Measurements from ENCODE around the gene ANKRD11.

The ANKRD11 gene

GRCh38 chr16:89325861-89326471 is 164.4 kb downstream of the ANKRD11 start:
- H4K91ac ChIP-seq (ENCODE audit: low read length), result peak overlapping the region; percentile 99
- H3K79me1 ChIP-seq (replicated peaks; ENCODE audit: low read length, poor library complexity, severe bottlenecking), result peaks cover 5% of the 10 kb centered on the region
- H3K9me3 ChIP-seq (ENCODE audit: control insufficient read depth, low read length), result no peaks in the 10 kb centered on the region
- peak overlapping the region in 1 of 2 experiments; percentile 30 for H3K4me3 ChIP-seq (ENCODE audit: insufficient read depth in 1 of 2, low read depth in 1 of 2, low read length in 2 of 2)
- no peak overlapping the region for H2AFZ ChIP-seq (ENCODE audit: low read depth, low read length)
- DNase-seq, result peak; percentile 95
- H4K8ac ChIP-seq (ENCODE audit: low read length), result peak overlapping the region; percentile 99
- peak overlapping the region; percentile 93 to 100 for H3K4ac ChIP-seq (ENCODE audit: low read depth in 1 of 2, low read length in 2 of 2)
- H3K27me3 ChIP-seq (ENCODE audit: control insufficient read depth in 1 of 2, insufficient read depth in 1 of 2, low read length in 2 of 2), result no peaks in the 10 kb centered on the region
- peaks cover 9 to 11% of the 10 kb centered on the region in 2 experiments for H3K36me3 ChIP-seq (ENCODE audit: control insufficient read depth in 1 of 2, insufficient read depth in 2 of 2, low read depth in 1 of 2, low read length in 2 of 2)
- H2BK120ac ChIP-seq (ENCODE audit: low read depth, low read length), result peak overlapping the region; percentile 75
- peak overlapping the region in 1 of 2 experiments; percentile 88 for H3K23ac ChIP-seq (ENCODE audit: low read length in 2 of 2)
- peak overlapping the region; percentile 37 for H3K4me2 ChIP-seq (ENCODE audit: low read length, poor library complexity, severe bottlenecking)
- peaks cover 64% of the 10 kb centered on the region for H3K4me1 ChIP-seq (ENCODE audit: control insufficient read depth, insufficient read depth, low read depth, low read length)
- peak overlapping the region; percentile 68 for H2BK5ac ChIP-seq (ENCODE audit: low read depth, low read length, poor library complexity, severe bottlenecking)
- peak overlapping the region; percentile 77 to 87 for H3K18ac ChIP-seq (ENCODE audit: low read depth in 1 of 2, low read length in 2 of 2)
- 13% methylated on average over 17 of the region's 18 CpGs for WGBS
- peak overlapping the region; percentile 80 for H3K9ac ChIP-seq (ENCODE audit: low read length)
- no peak overlapping the region for H2BK15ac ChIP-seq (ENCODE audit: low read depth, poor library complexity, severe bottlenecking)
- H2BK12ac ChIP-seq (ENCODE audit: low read length in 2 of 2), result peak overlapping the region; percentile 88 to 99
- peak overlapping the region; percentile 23 for H2AK5ac ChIP-seq (ENCODE audit: low read length, severe bottlenecking)
- H3K27ac ChIP-seq (ENCODE audit: low read length, poor library complexity, severe bottlenecking), result peak overlapping the region; percentile 76
- peak overlapping the region in 1 of 2 experiments; percentile 64 for H3K14ac ChIP-seq (ENCODE audit: low read length in 2 of 2)

DNA sequence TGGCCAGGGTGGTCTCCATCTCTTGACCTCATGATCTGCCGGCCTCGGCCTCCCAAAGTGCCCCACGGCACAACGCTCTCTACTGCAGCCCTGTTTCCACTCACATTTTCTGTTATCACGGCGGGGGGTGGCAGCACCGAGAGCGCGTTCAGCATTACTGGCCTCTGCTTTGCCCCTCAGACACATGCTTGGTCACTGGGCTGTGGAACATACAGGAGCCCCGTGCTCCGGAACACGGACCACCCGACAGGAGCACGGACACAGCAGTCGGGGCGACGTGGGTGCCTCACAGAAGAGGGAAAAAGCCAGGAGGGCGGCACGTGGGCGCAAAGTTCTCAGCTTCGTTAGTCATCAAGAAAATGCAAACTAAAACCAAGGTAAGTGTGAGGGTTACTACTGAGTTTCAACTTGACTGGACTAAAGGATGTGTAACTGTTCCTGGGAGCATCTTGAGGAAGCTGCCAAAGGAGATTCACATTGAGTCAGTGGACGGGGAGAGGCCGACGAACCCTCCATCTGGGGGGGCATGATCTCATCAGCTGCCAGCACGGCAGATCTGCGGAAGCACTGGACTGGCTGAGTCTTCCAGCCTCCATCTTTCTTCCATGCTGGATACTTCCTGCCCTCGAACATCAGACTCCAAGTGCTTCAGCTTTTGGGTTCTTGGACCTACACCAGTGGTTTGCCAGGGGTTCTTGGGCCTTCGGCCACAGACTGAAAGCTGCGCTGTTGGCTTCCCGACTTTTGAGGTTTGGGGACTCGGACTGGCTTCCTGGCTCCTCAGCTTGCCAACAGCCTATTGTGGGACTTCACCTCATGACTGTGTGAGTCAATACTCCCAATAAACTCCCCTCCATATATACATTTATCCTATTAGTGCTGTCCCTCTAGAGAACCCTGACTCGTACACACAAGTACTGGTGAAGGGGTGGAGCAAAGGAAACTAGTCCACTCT is 166.0 kb downstream of the ANKRD11 start:
- Histone ChIP-seq H3K4ac (ENCODE audit: low read depth in 1 of 2, low read length in 2 of 2) (peak overlapping the region; percentile 0 to 7), H3K27me3 (ENCODE audit: control insufficient read depth in 1 of 2, insufficient read depth in 1 of 2, low read length in 2 of 2) (no peaks in the 10 kb centered on the region), H2BK12ac (ENCODE audit: low read length in 2 of 2) (peak overlapping the region; percentile 40 to 93), H3K18ac (ENCODE audit: low read depth in 1 of 2, low read length in 2 of 2) (peak overlapping the region; percentile 4 to 66), H2BK120ac (ENCODE audit: low read depth, low read length) (no peak overlapping the region), H4K91ac (ENCODE audit: low read length) (peak overlapping the region; percentile 64), H2BK15ac (ENCODE audit: low read depth, poor library complexity, severe bottlenecking) (peak overlapping the region; percentile 60), H3K4me3 (ENCODE audit: insufficient read depth in 1 of 2, low read depth in 1 of 2, low read length in 2 of 2) (peak overlapping the region in 1 of 2 experiments; percentile 35), H4K8ac (ENCODE audit: low read length) (no peak overlapping the region), H3K9ac (ENCODE audit: low read length) (peak overlapping the region; percentile 80), H3K79me1 (replicated peaks; ENCODE audit: low read length, poor library complexity, severe bottlenecking) (peaks cover 5% of the 10 kb centered on the region), H3K4me2 (ENCODE audit: low read length, poor library complexity, severe bottlenecking) (no peak overlapping the region), H3K36me3 (ENCODE audit: control insufficient read depth in 1 of 2, insufficient read depth in 2 of 2, low read depth in 1 of 2, low read length in 2 of 2) (peaks cover 9 to 11% of the 10 kb centered on the region in 2 experiments), H2BK5ac (ENCODE audit: low read depth, low read length, poor library complexity, severe bottlenecking) (no peak overlapping the region), H3K14ac (ENCODE audit: low read length in 2 of 2) (no peak overlapping the region), H2AFZ (ENCODE audit: low read depth, low read length) (no peak overlapping the region), H3K27ac (ENCODE audit: low read length, poor library complexity, severe bottlenecking) (peak overlapping the region; percentile 36), H2AK5ac (ENCODE audit: low read length, severe bottlenecking) (peak overlapping the region; percentile 37), H3K23ac (ENCODE audit: low read length in 2 of 2) (no peak overlapping the region), H3K9me3 (ENCODE audit: control insufficient read depth, low read length) (no peaks in the 10 kb centered on the region), H3K4me1 (ENCODE audit: control insufficient read depth, insufficient read depth, low read depth, low read length) (peaks cover 73% of the 10 kb centered on the region)
- 87% methylated on average over 32 of the region's 32 CpGs for WGBS
- DNase-seq, result peak; percentile 66

GRCh38 chr16:89323120-89323960 is 167.0 kb downstream of the ANKRD11 start:
- no peaks in the 10 kb centered on the region for H3K27me3 ChIP-seq (ENCODE audit: control insufficient read depth in 1 of 2, insufficient read depth in 1 of 2, low read length in 2 of 2)
- no peak overlapping the region for H3K4me2 ChIP-seq (ENCODE audit: low read length, poor library complexity, severe bottlenecking)
- H3K36me3 ChIP-seq (ENCODE audit: control insufficient read depth in 1 of 2, insufficient read depth in 2 of 2, low read depth in 1 of 2, low read length in 2 of 2), result peaks cover 8 to 12% of the 10 kb centered on the region in 2 experiments
- DNase-seq, result no peak
- H4K91ac ChIP-seq (ENCODE audit: low read length), result peak overlapping the region; percentile 43
- H3K9ac ChIP-seq (ENCODE audit: low read length), result peak overlapping the region; percentile 68
- H3K23ac ChIP-seq (ENCODE audit: low read length in 2 of 2), result no peak overlapping the region
- H3K14ac ChIP-seq (ENCODE audit: low read length in 2 of 2), result peak overlapping the region in 1 of 2 experiments; percentile 57
- H2BK15ac ChIP-seq (ENCODE audit: low read depth, poor library complexity, severe bottlenecking), result no peak overlapping the region
- no peak overlapping the region for H2BK120ac ChIP-seq (ENCODE audit: low read depth, low read length)
- H2BK12ac ChIP-seq (ENCODE audit: low read length in 2 of 2), result peak overlapping the region in 1 of 2 experiments; percentile 70
- H2AFZ ChIP-seq (ENCODE audit: low read depth, low read length), result no peak overlapping the region
- WGBS, result 83% methylated on average over 20 of the region's 26 CpGs
- peaks cover 3% of the 10 kb centered on the region for H3K79me1 ChIP-seq (replicated peaks; ENCODE audit: low read length, poor library complexity, severe bottlenecking)
- H3K9me3 ChIP-seq (ENCODE audit: control insufficient read depth, low read length), result no peaks in the 10 kb centered on the region
- H3K4ac ChIP-seq (ENCODE audit: low read depth in 1 of 2, low read length in 2 of 2), result peak overlapping the region; percentile 5 to 29
- peak overlapping the region in 1 of 2 experiments; percentile 56 for H3K4me3 ChIP-seq (ENCODE audit: insufficient read depth in 1 of 2, low read depth in 1 of 2, low read length in 2 of 2)
- no peak overlapping the region for H3K27ac ChIP-seq (ENCODE audit: low read length, poor library complexity, severe bottlenecking)
- peak overlapping the region; percentile 78 to 97 for H3K18ac ChIP-seq (ENCODE audit: low read depth in 1 of 2, low read length in 2 of 2)
- peaks cover 74% of the 10 kb centered on the region for H3K4me1 ChIP-seq (ENCODE audit: control insufficient read depth, insufficient read depth, low read depth, low read length)
- H4K8ac ChIP-seq (ENCODE audit: low read length), result peak overlapping the region; percentile 16
- no peak overlapping the region for H2AK5ac ChIP-seq (ENCODE audit: low read length, severe bottlenecking)
- no peak overlapping the region for H2BK5ac ChIP-seq (ENCODE audit: low read depth, low read length, poor library complexity, severe bottlenecking)

Data from mesenchymal stem cell (in vitro differentiated cells and primary cell).